IPS DF 6.9 (cell line): ENCODE measurements around the gene POLR2C.

Experiments
- DNase-seq: peaks from one replicate; pipeline ENCODE4 v3.0.0-alpha.2; 2013; ENCODE audit warnings: low read depth, low spot score
- H3K27ac ChIP-seq: one replicate; pipeline ENCODE4 v1.5.1; 2013; ENCODE audit warnings: low read length, control low read depth
- H3K27me3 ChIP-seq: 2 replicates; pipeline ENCODE4 v1.6.1; 2013; ENCODE audit warnings: mild to moderate bottlenecking, low read length; ENCODE audit not compliant: control insufficient read depth, insufficient read depth
- H3K36me3 ChIP-seq: 2 replicates; pipeline ENCODE4 v1.6.1; 2013; ENCODE audit warnings: low read length; ENCODE audit not compliant: control insufficient read depth, insufficient read depth
- H3K4me1 ChIP-seq: 2 replicates; pipeline ENCODE4 v1.6.1; 2013; ENCODE audit warnings: low read length; ENCODE audit not compliant: control insufficient read depth, insufficient read depth
- H3K4me3 ChIP-seq: 2 replicates; pipeline ENCODE4 v1.5.1; 2013; ENCODE audit warnings: mild to moderate bottlenecking, low read length
- H3K9me3 ChIP-seq: 2 replicates; pipeline ENCODE4 v1.6.1; 2013; ENCODE audit warnings: low read length, inconsistent platforms; ENCODE audit not compliant: control insufficient read depth, insufficient read depth
- whole genome bisulfite sequencing: extraction: QIAGEN DNeasy Blood & Tissue Kit; methylation state at CpG from one replicate; pipeline ENCODE4 v1.1.7; 2013; ENCODE audit warnings: mixed read lengths, missing lambda C conversion rate; ENCODE audit not compliant: insufficient read length, insufficient coverage; 5-methylcytosine and 5-hydroxymethylcytosine counted together

POLR2C gene

GRCh38 chr16:57512296-57513001, 50.0 kb downstream of the POLR2C start:
- no CpG with 5 or more reads among the region's 23 CpGs for WGBS
- Histone ChIP-seq H3K9me3 (no peaks in the 10 kb centered on the region), H3K27ac (no peak overlapping the region), H3K36me3 (no peaks in the 10 kb centered on the region; the same call in 1 of the 2 replicates), H3K27me3 (no peaks in the 10 kb centered on the region), H3K4me1 (no peaks in the 10 kb centered on the region; the same call in 1 of the 2 replicates), H3K4me3 (no peak overlapping the region)
- no peak for DNase-seq

GRCh38 chr16:57513371-57514102, 51.1 kb downstream of the POLR2C start:
- Histone ChIP-seq H3K4me3 (no peak overlapping the region), H3K4me1 (no peaks in the 10 kb centered on the region; the same call in 1 of the 2 replicates), H3K27me3 (no peaks in the 10 kb centered on the region), H3K9me3 (no peaks in the 10 kb centered on the region), H3K27ac (no peak overlapping the region), H3K36me3 (no peaks in the 10 kb centered on the region; the same call in 1 of the 2 replicates)
- WGBS: no CpG with 5 or more reads among the region's 14 CpGs
- DNase-seq: no peak

GRCh38 chr16:57514371-57514770, 51.9 kb downstream of the POLR2C start:
- Histone ChIP-seq H3K4me3 (no peak overlapping the region), H3K4me1 (no peaks in the 10 kb centered on the region; the same call in 1 of the 2 replicates), H3K9me3 (no peaks in the 10 kb centered on the region), H3K36me3 (no peaks in the 10 kb centered on the region; the same call in 1 of the 2 replicates), H3K27ac (no peak overlapping the region), H3K27me3 (no peaks in the 10 kb centered on the region)
- no CpG with 5 or more reads among the region's 4 CpGs for WGBS
- DNase-seq: no peak

- Histone ChIP-seq H3K27me3 (no peaks in the 10 kb centered on the region), H3K4me1 (no peaks in the 10 kb centered on the region; the same call in 1 of the 2 replicates), H3K4me3 (no peak overlapping the region), H3K9me3 (no peaks in the 10 kb centered on the region), H3K27ac (no peak overlapping the region), H3K36me3 (no peaks in the 10 kb centered on the region; the same call in 1 of the 2 replicates)
- DNase-seq: no peak
- no CpG with 5 or more reads among the region's 23 CpGs for WGBS
Observed at GRCh38 chr16:57514791-57515600, 52.5 kb downstream of the POLR2C start.

- no peaks in the 10 kb centered on the region; the same call in 1 of the 2 replicates for H3K36me3 ChIP-seq
- DNase-seq: no peak
- H3K4me3 ChIP-seq: no peak overlapping the region
- no peaks in the 10 kb centered on the region for H3K9me3 ChIP-seq
- no peaks in the 10 kb centered on the region for H3K27me3 ChIP-seq
- no CpG with 5 or more reads among the region's 10 CpGs for WGBS
- H3K27ac ChIP-seq: no peak overlapping the region
- H3K4me1 ChIP-seq: no peaks in the 10 kb centered on the region; the same call in 1 of the 2 replicates
Observed at GRCh38 chr16:57516176-57516725, 53.8 kb downstream of the POLR2C start.

GRCh38 chr16:57516773-57517172, 54.3 kb downstream of the POLR2C start:
- Histone ChIP-seq H3K27ac (no peak overlapping the region), H3K4me1 (no peaks in the 10 kb centered on the region; the same call in 1 of the 2 replicates), H3K36me3 (no peaks in the 10 kb centered on the region; the same call in 1 of the 2 replicates), H3K27me3 (no peaks in the 10 kb centered on the region), H3K4me3 (no peak overlapping the region), H3K9me3 (no peaks in the 10 kb centered on the region)
- DNase-seq: no peak
- no CpG with 5 or more reads among the region's 3 CpGs for WGBS

- H3K36me3 ChIP-seq: no peaks in the 10 kb centered on the region; the same call in 1 of the 2 replicates
- H3K27ac ChIP-seq: no peak overlapping the region
- no peak for DNase-seq
- no peaks in the 10 kb centered on the region for H3K27me3 ChIP-seq
- WGBS: no CpG with 5 or more reads among the region's 31 CpGs
- no peaks in the 10 kb centered on the region; the same call in 1 of the 2 replicates for H3K4me1 ChIP-seq
- no peak overlapping the region for H3K4me3 ChIP-seq
- no peaks in the 10 kb centered on the region for H3K9me3 ChIP-seq
Observed at GRCh38 chr16:57517397-57518367, 55.2 kb downstream of the POLR2C start.

- no peak overlapping the region for H3K4me3 ChIP-seq
- H3K27me3 ChIP-seq: no peaks in the 10 kb centered on the region
- H3K27ac ChIP-seq: no peak overlapping the region
- no peaks in the 10 kb centered on the region; the same call in 1 of the 2 replicates for H3K4me1 ChIP-seq
- no peaks in the 10 kb centered on the region; the same call in 1 of the 2 replicates for H3K36me3 ChIP-seq
- no peaks in the 10 kb centered on the region for H3K9me3 ChIP-seq
- WGBS: no CpG with 5 or more reads among the region's 13 CpGs
- DNase-seq: no peak
Observed at GRCh38 chr16:57518520-57518919, 56.0 kb downstream of the POLR2C start.

GRCh38 chr16:57518922-57519321, 56.4 kb downstream of the POLR2C start:
- no peak overlapping the region for H3K27ac ChIP-seq
- no peaks in the 10 kb centered on the region for H3K27me3 ChIP-seq
- H3K4me1 ChIP-seq: no peaks in the 10 kb centered on the region; the same call in 1 of the 2 replicates
- no peak for DNase-seq
- H3K36me3 ChIP-seq: no peaks in the 10 kb centered on the region; the same call in 1 of the 2 replicates
- H3K4me3 ChIP-seq: no peak overlapping the region
- H3K9me3 ChIP-seq: no peaks in the 10 kb centered on the region
- WGBS: no CpG with 5 or more reads among the region's 6 CpGs
